ENCODE results near the gene KRT2.

Gene KRT2

GRCh38 chr12:52613384-52614030 is 38.5 kb downstream of the KRT2 start:
- DNase-seq, result no peak

- no peak for DNase-seq
Observed at GRCh38 chr12:52612431-52613383, 39.3 kb downstream of the KRT2 start.

GRCh38 chr12:52611080-52611468 is 40.9 kb downstream of the KRT2 start:
- DNase-seq, result no peak

GRCh38 chr12:52608826-52609630 is 43.0 kb downstream of the KRT2 start:
- DNase-seq, result no peak

GRCh38 chr12:52608161-52608560 is 43.9 kb downstream of the KRT2 start:
- DNase-seq, result no peak

- no peak for DNase-seq
Observed at GRCh38 chr12:52607314-52607713, 44.7 kb downstream of the KRT2 start.

- DNase-seq, result no peak
Observed at GRCh38 chr12:52606581-52607218, 45.3 kb downstream of the KRT2 start.

GRCh38 chr12:52606096-52606495 is 45.9 kb downstream of the KRT2 start:
- DNase-seq, result no peak

- no peak for DNase-seq
Observed at GRCh38 chr12:52605542-52605941, 46.5 kb downstream of the KRT2 start.

GRCh38 chr12:52604859-52605258 is 47.2 kb downstream of the KRT2 start:
- no peak for DNase-seq

GRCh38 chr12:52603314-52603713 is 48.7 kb downstream of the KRT2 start:
- DNase-seq, result peak; percentile 37

- no peak for DNase-seq
Observed at GRCh38 chr12:52602552-52602951, 49.5 kb downstream of the KRT2 start.

GRCh38 chr12:52601671-52602070 is 50.3 kb downstream of the KRT2 start:
- DNase-seq, result no peak

- no peak for DNase-seq
Observed at GRCh38 chr12:52600941-52601481, 51.0 kb downstream of the KRT2 start, which contains the start of gene KRT72. Gene KRT72 (minus strand): TSS chr12:52601463. CDS start chr12:52601452, 11 bp downstream.

GRCh38 chr12:52600475-52600874 is 51.5 kb downstream of the KRT2 start:
- DNase-seq, result no peak

- DNase-seq, result no peak
Observed at GRCh38 chr12:52600071-52600470, 51.9 kb downstream of the KRT2 start.

- DNase-seq, result no peak
Observed at GRCh38 chr12:52598966-52599365, 53.0 kb downstream of the KRT2 start.

All from CD4-positive, alpha-beta T cell treated with Interleukin-15 for 1 hour (primary cell).